Psoas muscle (tissue), 8 donors: ENCODE data around the gene CPD. TPM values are rescaled to one million over a fixed set of nuclear protein-coding genes. Genes with fewer than 3 reads are reported as not detected.

Experiments used
- ATAC-seq, 4 donors: fragments of 200-7000 bp; cut with Tn5 transposase; one replicate each; pipeline ENCODE4 v1.9.1; 2020; ENCODE audit warnings: moderate library complexity in 3 of 4, mild to moderate bottlenecking in 2 of 4
- DNase-seq, 2 donors: peaks; one replicate each; pipeline ENCODE4 v3.0.0-alpha.2; 2020
- H3K27ac ChIP-seq: fragments of 200-600 bp; one replicate; pipeline ENCODE4 v1.8.0; 2022
- H3K27me3 ChIP-seq, 3 donors: fragments of 200-600 bp in 1 of 3; one replicate each; pipeline versions ENCODE4 v1.6.1 to v1.8.0; 2013 to 2022; ENCODE audit warnings: low read length in 2 of 3, mild to moderate bottlenecking in 2 of 3, moderate library complexity in 1 of 3; ENCODE audit not compliant: insufficient read depth in 3 of 3
- H3K36me3 ChIP-seq, 2 donors: fragments of 200-600 bp in 1 of 2; one replicate each; pipeline versions ENCODE4 v1.6.1 to v1.8.0; 2013 to 2022; ENCODE audit warnings: low read depth in 1 of 2, mild to moderate bottlenecking in 1 of 2, moderate library complexity in 1 of 2; ENCODE audit not compliant: insufficient read depth in 1 of 2
- H3K4me1 ChIP-seq: fragments of 200-600 bp; one replicate; pipeline ENCODE4 v1.8.0; 2022
- H3K4me3 ChIP-seq: fragments of 200-600 bp; one replicate; pipeline ENCODE4 v1.8.0; 2022; ENCODE audit warnings: mild to moderate bottlenecking
- H3K9me3 ChIP-seq: fragments of 200-600 bp; one replicate; pipeline ENCODE4 v1.8.0; 2022
- WGBS, 3 donors: extraction: QIAGEN DNeasy Blood & Tissue Kit; methylation state at CpG; one replicate each; pipeline versions ENCODE4 v1.1.6 to v1.1.7; 2013; 5-methylcytosine and 5-hydroxymethylcytosine counted together
- intact Hi-C, 2 donors: fragments of 100-400 bp; cut with DNase I; formaldehyde crosslinking; loops; one replicate each; pipeline versions ENCODE4 v1.11.0 to v1.14.2; 2022
- polyA plus RNA-seq, 3 donors: library from polyadenylated mRNA; stranded (reverse); fragments of 200-250 nt; gene quantifications; one replicate each; pipeline ENCODE4 v1.2.3, GENCODE V29; 2013
- total RNA-seq, 4 donors: library from RNA; stranded (reverse); fragmentation: NEBNext Ultra II Directional in 2 of 4; extraction: Animal tissue kit (Norgen Biotek cat#: 25700) in 2 of 4; gene quantifications; one replicate each; pipeline versions ENCODE4 v1.2.1 to v1.2.4, GENCODE V29; 2021 to 2023
- TF ChIP-seq, protein P1 (sequence below): fragments of 200-600 bp; IDR thresholded peaks from one replicate; pipeline ENCODE4 v1.8.0; 2022; ENCODE audit warnings: antibody characterized with exemption
- donor health status: healthy with polysubstance abuse.
- donor health status: DM: no; HTN: no; CAD: no; lungs with moderate emphysema.
- donor health status: Bipolar disorder and iron deficiency.
- donor health status: healthy.
- donor health status: DM: yes; HTN: yes; CAD: no.
- donor health status: DM: no; HTN: no; CAD: no.
- donor health status: DM: no; HTN: no; CAD: no.
- donor health status: DM: yes; HTN: yes; CAD: no.

The CPD gene
- total and polyA plus RNA-seq, 7 donors, result 5.6 to 29.3 (median 18.6) TPM

DNA sequence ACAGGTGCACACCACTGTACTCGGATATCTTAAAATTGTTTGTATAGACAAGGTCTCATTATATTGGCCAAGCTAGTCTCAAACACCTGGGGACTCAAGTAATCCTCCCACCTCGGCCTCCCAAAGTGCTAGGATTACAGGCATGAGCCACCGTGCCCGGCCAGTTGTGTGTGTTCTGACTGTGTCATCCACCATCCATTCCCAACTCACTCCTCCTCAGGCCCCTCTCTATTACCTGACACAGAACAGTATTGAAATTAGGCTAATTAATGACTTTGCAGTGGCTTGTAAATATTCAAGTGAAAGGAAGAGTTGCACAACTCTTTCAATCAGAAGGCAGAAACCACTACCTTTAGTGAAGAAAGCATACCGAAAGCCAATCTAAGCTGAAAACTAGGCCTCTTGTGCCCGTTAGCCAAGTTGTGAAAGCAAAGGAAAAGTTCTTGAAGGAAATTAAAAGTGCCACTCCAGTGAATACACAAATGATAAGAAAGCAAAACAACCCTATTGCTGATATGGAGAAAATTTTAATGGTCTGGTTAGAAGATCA is 127.2 kb downstream of the CPD start:
- 92 to 95% (median 94%) methylated on average over 6 of the region's 6 CpGs for WGBS, 3 donors
- H3K36me3 ChIP-seq, result peaks cover 2 to 77% of the 10 kb centered on the region in 2 donors
- intact Hi-C loops, result no loop called here

DNA sequence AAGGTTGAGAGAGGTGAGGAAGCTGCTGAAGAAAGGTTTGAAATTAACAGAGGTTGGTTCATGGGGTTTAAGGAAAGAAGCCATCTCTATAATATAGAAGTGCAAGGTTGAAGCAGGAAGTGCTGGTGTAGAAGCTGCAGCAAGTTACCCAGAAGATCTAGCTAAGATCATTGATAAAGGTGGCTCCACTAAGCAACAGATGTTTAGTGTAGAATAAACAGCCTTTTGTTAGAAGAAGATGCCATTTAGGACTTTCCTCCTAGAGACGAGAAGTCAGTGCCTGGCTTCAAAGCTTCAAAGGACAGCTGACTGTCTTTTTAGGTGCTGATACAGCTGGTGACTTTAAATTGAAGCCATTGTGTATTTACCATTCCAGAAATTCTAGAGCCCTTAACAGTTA is 127.8 kb downstream of the CPD start:
- Histone ChIP-seq H3K9me3 (no peaks in the 10 kb centered on the region), H3K36me3 (peaks cover 2 to 77% of the 10 kb centered on the region in 2 donors), H3K27ac (no peak overlapping the region), H3K27me3 (no peaks in the 10 kb centered on the region), H3K4me1 (no peaks in the 10 kb centered on the region), H3K4me3 (no peak overlapping the region)
- intact Hi-C loops, result no loop called here
- no peak for DNase-seq
- TF ChIP-seq, protein P1, sequence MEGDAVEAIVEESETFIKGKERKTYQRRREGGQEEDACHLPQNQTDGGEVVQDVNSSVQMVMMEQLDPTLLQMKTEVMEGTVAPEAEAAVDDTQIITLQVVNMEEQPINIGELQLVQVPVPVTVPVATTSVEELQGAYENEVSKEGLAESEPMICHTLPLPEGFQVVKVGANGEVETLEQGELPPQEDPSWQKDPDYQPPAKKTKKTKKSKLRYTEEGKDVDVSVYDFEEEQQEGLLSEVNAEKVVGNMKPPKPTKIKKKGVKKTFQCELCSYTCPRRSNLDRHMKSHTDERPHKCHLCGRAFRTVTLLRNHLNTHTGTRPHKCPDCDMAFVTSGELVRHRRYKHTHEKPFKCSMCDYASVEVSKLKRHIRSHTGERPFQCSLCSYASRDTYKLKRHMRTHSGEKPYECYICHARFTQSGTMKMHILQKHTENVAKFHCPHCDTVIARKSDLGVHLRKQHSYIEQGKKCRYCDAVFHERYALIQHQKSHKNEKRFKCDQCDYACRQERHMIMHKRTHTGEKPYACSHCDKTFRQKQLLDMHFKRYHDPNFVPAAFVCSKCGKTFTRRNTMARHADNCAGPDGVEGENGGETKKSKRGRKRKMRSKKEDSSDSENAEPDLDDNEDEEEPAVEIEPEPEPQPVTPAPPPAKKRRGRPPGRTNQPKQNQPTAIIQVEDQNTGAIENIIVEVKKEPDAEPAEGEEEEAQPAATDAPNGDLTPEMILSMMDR, result no peak
- ATAC-seq, result no peak
- WGBS, 3 donors, result 63 to 91% (median 83%) methylated on average over 1 of the region's 1 CpG

More for the DNA sequence above, 127.2 kb downstream of the CPD start:
- H3K4me1 ChIP-seq, result no peaks in the 10 kb centered on the region
- H3K27me3 ChIP-seq, result no peaks in the 10 kb centered on the region
- H3K9me3 ChIP-seq, result no peaks in the 10 kb centered on the region
- H3K27ac ChIP-seq, result no peak overlapping the region
- H3K4me3 ChIP-seq, result no peak overlapping the region
- no peak for ATAC-seq
- no peak for DNase-seq
- TF ChIP-seq, protein P1, result no peak

DNA sequence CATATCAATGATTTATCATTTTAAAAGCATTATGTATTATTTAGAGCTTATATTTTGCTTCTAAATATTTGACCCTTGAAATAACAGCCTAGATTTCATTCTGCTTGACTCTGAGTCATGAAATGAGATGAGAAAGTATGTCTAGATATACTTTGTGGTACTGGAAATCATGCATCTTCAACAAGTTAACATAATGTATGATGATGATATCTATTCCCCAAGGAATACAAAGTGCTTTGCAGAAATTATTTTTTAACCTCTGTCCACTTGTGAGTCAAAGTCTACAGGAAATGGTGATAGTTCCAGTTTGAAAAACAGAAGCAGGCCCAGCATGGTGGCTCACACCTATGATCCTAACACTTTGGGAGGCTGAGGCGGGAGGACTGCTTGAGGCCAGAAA is 134.6 kb downstream of the CPD start:
- Histone ChIP-seq H3K4me1 (no peaks in the 10 kb centered on the region), H3K27me3 (no peaks in the 10 kb centered on the region), H3K4me3 (no peak overlapping the region), H3K27ac (no peak overlapping the region), H3K9me3 (no peaks in the 10 kb centered on the region), H3K36me3 (peaks cover 0 to 65% of the 10 kb centered on the region in 2 donors)
- 97 to 100% (median 100%) methylated on average over 1 of the region's 1 CpG for WGBS, 3 donors
- ATAC-seq (no peak), DNase-seq (no peak)
- TF ChIP-seq, protein P1, result no peak
- intact Hi-C loops, result loop anchor here in 1 of 2 donors (5.0 kb wide), 1 partner anchor 1964 kb away; no protein-coding TSS in a partner anchor

DNA sequence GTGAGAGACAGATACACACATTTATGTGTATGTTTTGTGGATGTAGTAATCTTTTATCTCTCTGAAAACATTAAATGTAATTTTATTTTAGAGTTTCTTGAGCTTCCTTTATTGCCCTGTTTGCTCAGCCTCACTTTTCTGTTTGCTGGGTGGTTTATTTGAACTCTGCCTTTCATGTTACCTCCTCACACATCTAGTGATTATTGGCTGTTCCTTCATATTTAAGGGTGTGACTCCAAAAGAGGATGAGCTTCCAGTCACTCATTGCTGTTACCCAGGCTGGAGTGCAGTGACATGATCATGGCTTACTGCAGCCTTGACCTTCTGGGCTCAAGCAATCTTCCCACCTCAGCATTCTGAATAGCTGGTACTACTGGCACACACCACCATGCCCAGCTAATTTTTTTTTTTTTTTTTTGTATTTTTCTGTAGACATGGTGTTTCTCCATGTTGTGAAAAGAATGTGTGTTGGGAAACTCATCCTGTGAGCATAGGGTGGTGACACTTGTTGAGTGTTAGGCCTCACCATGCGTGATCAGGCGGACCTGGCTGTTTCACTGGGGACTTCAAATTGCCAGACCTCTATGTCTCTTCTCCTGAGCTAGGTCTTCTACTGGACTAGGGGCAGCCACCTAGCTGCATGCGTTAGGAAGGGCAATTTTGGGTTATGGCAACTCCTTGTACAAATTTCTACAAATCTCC is 136.3 kb downstream of the CPD start:
- no peaks in the 10 kb centered on the region for H3K9me3 ChIP-seq
- DNase-seq (no peak), ATAC-seq (no peak)
- no peak overlapping the region for H3K4me3 ChIP-seq
- intact Hi-C loops, result loop anchor here in 1 of 2 donors (5.0 kb wide), 1 partner anchor 1962 kb away; no protein-coding TSS in a partner anchor
- no peaks in the 10 kb centered on the region for H3K4me1 ChIP-seq
- 94 to 96% (median 94%) methylated on average over 3 of the region's 3 CpGs for WGBS, 3 donors
- no peak overlapping the region for H3K27ac ChIP-seq
- H3K27me3 ChIP-seq, result no peaks in the 10 kb centered on the region
- H3K36me3 ChIP-seq, result peaks cover 0 to 66% of the 10 kb centered on the region in 2 donors
- TF ChIP-seq, protein P1, result no peak
